Gastroesophageal sphincter (tissue), 3 donors: ENCODE results near the gene MRTFB.

Source experiments
- CTCF ChIP-seq, 4 experiments: fragments of 200-600 bp in 2 of 4; fragments of 450-650 bp in 2 of 4; sonication (generic) in 1 of 4; IDR thresholded peaks; one replicate each; pipeline ENCODE4 v1.5.1; 2017 to 2019; ENCODE audit warnings: antibody characterized with exemption in 4 of 4, mild to moderate bottlenecking in 2 of 4, moderate library complexity in 2 of 4
- POLR2AphosphoS5 ChIP-seq: sonication (generic); formaldehyde crosslinking; IDR thresholded peaks from one replicate; pipeline ENCODE4 v1.6.1; 2017; ENCODE audit warnings: antibody characterized with exemption

- no peak for TF ChIP-seq POLR2AphosphoS5
- TF ChIP-seq CTCF (IDR thresholded peaks at IDR 0.05) = no peak
Measured at GRCh38 chr16:14063618-14064581, 7.2 kb upstream of the MRTFB start.
